Measurements from ENCODE around the gene MATN1.

Gene MATN1

DNA sequence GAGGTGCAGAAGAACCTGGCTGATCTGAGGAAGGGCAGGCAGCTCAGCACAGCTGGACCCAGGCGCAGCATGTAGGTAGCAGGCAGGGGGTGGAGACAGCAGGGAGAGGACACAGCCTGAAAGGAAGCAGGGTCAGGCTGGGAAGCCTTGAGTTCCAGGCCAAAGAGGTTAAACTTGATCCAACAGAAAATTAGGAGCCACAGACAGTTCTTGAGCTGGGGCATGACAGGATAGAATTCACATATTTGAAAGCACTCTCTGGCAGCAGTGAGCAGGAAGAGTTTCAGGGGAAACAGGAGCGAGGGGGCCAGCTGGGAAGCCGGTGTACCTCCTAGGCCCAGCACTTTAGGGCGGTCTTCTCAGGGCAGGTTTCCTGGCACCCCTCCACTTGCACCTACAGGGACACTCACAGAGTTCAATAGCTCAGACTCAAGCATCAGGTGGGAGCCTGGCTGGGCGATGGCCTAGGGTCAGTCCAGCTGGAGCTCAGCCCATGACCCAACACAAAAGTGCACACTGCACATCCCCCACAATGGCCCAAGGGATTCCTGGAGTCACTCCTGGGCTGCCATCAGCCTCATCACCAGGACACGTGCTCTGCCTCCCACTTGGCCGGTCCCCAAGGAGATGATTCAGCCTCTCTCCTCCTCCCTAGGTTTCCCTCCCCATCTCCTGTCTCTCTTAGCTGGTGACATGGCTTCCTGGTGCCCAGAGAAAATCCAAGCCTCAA is 22.7 kb downstream of the MATN1 start:
- H3K27ac ChIP-seq (ENCODE audit: low read depth, low read length) = no peak overlapping the region
- H3K36me3 ChIP-seq (ENCODE audit: control insufficient read depth, insufficient read depth, low read length) = no peaks in the 10 kb centered on the region
- H3K9ac ChIP-seq (ENCODE audit: low read length) = no peak overlapping the region
- H3K4me1 ChIP-seq (ENCODE audit: control insufficient read depth, insufficient read depth, low read length) = peaks cover 16% of the 10 kb centered on the region; the same call in 1 of the 2 replicates
- no peaks in the 10 kb centered on the region for H3K9me3 ChIP-seq (ENCODE audit: control insufficient read depth, insufficient read depth, low read depth, low read length)
- no peak overlapping the region for H3K4me3 ChIP-seq (ENCODE audit: low read depth, low read length)
- H3K27me3 ChIP-seq (ENCODE audit: control insufficient read depth, insufficient read depth, low read length) = no peaks in the 10 kb centered on the region

- no peaks in the 10 kb centered on the region for H3K36me3 ChIP-seq (ENCODE audit: control insufficient read depth, insufficient read depth, low read length)
- no peak overlapping the region for H3K4me3 ChIP-seq (ENCODE audit: low read depth, low read length)
- H3K9me3 ChIP-seq (ENCODE audit: control insufficient read depth, insufficient read depth, low read depth, low read length) = no peaks in the 10 kb centered on the region
- no peaks in the 10 kb centered on the region for H3K27me3 ChIP-seq (ENCODE audit: control insufficient read depth, insufficient read depth, low read length)
- H3K9ac ChIP-seq (ENCODE audit: low read length) = no peak overlapping the region
- H3K27ac ChIP-seq (ENCODE audit: low read depth, low read length) = no peak overlapping the region
- H3K4me1 ChIP-seq (ENCODE audit: control insufficient read depth, insufficient read depth, low read length) = peaks cover 16% of the 10 kb centered on the region; the same call in 1 of the 2 replicates
These were observed 23.6 kb downstream of the MATN1 start for GRCh38 chr1:30699762-30700161.

- no peak overlapping the region for H3K27ac ChIP-seq (ENCODE audit: low read depth, low read length)
These were observed 24.9 kb downstream of the MATN1 start for GRCh38 chr1:30698401-30698981.

GRCh38 chr1:30697571-30698376 is 25.6 kb downstream of the MATN1 start:
- no peak overlapping the region for H3K27ac ChIP-seq (ENCODE audit: low read depth, low read length)
- no peak overlapping the region for H3K4me3 ChIP-seq (ENCODE audit: low read depth, low read length)
- no peaks in the 10 kb centered on the region for H3K27me3 ChIP-seq (ENCODE audit: control insufficient read depth, insufficient read depth, low read length)
- no peaks in the 10 kb centered on the region for H3K9me3 ChIP-seq (ENCODE audit: control insufficient read depth, insufficient read depth, low read depth, low read length)
- H3K4me1 ChIP-seq (ENCODE audit: control insufficient read depth, insufficient read depth, low read length) = peaks cover 16% of the 10 kb centered on the region; the same call in 1 of the 2 replicates
- H3K9ac ChIP-seq (ENCODE audit: low read length) = no peak overlapping the region
- H3K36me3 ChIP-seq (ENCODE audit: control insufficient read depth, insufficient read depth, low read length) = no peaks in the 10 kb centered on the region

More at GRCh38 chr1:30698401-30698981, 24.9 kb downstream of the MATN1 start:
- no peak overlapping the region for H3K9ac ChIP-seq (ENCODE audit: low read length)
- no peak overlapping the region for H3K4me3 ChIP-seq (ENCODE audit: low read depth, low read length)
- no peaks in the 10 kb centered on the region for H3K9me3 ChIP-seq (ENCODE audit: control insufficient read depth, insufficient read depth, low read depth, low read length)
- H3K36me3 ChIP-seq (ENCODE audit: control insufficient read depth, insufficient read depth, low read length) = no peaks in the 10 kb centered on the region
- H3K27me3 ChIP-seq (ENCODE audit: control insufficient read depth, insufficient read depth, low read length) = no peaks in the 10 kb centered on the region
- peaks cover 16% of the 10 kb centered on the region; the same call in 1 of the 2 replicates for H3K4me1 ChIP-seq (ENCODE audit: control insufficient read depth, insufficient read depth, low read length)

- Histone ChIP-seq H3K9ac (ENCODE audit: low read length) (no peak overlapping the region), H3K4me3 (ENCODE audit: low read depth, low read length) (no peak overlapping the region)
These were observed 26.6 kb downstream of the MATN1 start for GRCh38 chr1:30696831-30697230.

DNA sequence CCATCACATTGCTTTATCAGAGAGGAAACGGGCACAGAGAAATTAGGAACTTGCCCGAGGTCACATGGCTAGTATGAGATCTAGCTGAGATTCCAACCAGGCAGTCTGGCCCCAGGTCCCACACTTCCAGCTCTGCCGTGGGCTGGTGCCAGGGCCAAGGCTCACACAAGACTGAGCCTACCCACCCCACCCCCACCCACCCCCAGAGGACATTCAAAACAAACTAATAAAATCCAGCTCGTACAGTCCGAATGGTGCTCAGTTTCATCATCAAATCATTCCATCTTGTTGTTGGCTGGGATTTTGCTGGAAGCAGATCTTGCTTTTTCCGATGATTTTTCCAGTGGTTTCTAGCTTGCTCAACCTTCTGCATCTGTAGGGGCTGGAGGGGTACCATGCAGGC is 27.9 kb downstream of the MATN1 start:
- Histone ChIP-seq H3K36me3 (ENCODE audit: control insufficient read depth, insufficient read depth, low read length) (no peaks in the 10 kb centered on the region), H3K4me3 (ENCODE audit: low read depth, low read length) (no peak overlapping the region), H3K9ac (ENCODE audit: low read length) (no peak overlapping the region), H3K27me3 (ENCODE audit: control insufficient read depth, insufficient read depth, low read length) (no peaks in the 10 kb centered on the region), H3K27ac (ENCODE audit: low read depth, low read length) (no peak overlapping the region), H3K9me3 (ENCODE audit: control insufficient read depth, insufficient read depth, low read depth, low read length) (no peaks in the 10 kb centered on the region), H3K4me1 (ENCODE audit: control insufficient read depth, insufficient read depth, low read length) (peaks cover 18% of the 10 kb centered on the region)

More at GRCh38 chr1:30696831-30697230, 26.6 kb downstream of the MATN1 start:
- no peaks in the 10 kb centered on the region for H3K9me3 ChIP-seq (ENCODE audit: control insufficient read depth, insufficient read depth, low read depth, low read length)
- no peaks in the 10 kb centered on the region for H3K36me3 ChIP-seq (ENCODE audit: control insufficient read depth, insufficient read depth, low read length)
- peaks cover 16% of the 10 kb centered on the region; the same call in 1 of the 2 replicates for H3K4me1 ChIP-seq (ENCODE audit: control insufficient read depth, insufficient read depth, low read length)
- no peaks in the 10 kb centered on the region for H3K27me3 ChIP-seq (ENCODE audit: control insufficient read depth, insufficient read depth, low read length)
- no peak overlapping the region for H3K27ac ChIP-seq (ENCODE audit: low read depth, low read length)

GRCh38 chr1:30694280-30695175 is 28.9 kb downstream of the MATN1 start:
- H3K4me1 ChIP-seq (ENCODE audit: control insufficient read depth, insufficient read depth, low read length) = peaks cover 27% of the 10 kb centered on the region
- no peaks in the 10 kb centered on the region for H3K36me3 ChIP-seq (ENCODE audit: control insufficient read depth, insufficient read depth, low read length)
- H3K9me3 ChIP-seq (ENCODE audit: control insufficient read depth, insufficient read depth, low read depth, low read length) = no peaks in the 10 kb centered on the region
- H3K4me3 ChIP-seq (ENCODE audit: low read depth, low read length) = no peak overlapping the region
- no peak overlapping the region for H3K27ac ChIP-seq (ENCODE audit: low read depth, low read length)
- H3K27me3 ChIP-seq (ENCODE audit: control insufficient read depth, insufficient read depth, low read length) = no peaks in the 10 kb centered on the region
- no peak overlapping the region for H3K9ac ChIP-seq (ENCODE audit: low read length)

- H3K4me1 ChIP-seq (ENCODE audit: control insufficient read depth, insufficient read depth, low read length) = peaks cover 28% of the 10 kb centered on the region
These were observed 29.6 kb downstream of the MATN1 start for GRCh38 chr1:30693822-30694221.

DNA sequence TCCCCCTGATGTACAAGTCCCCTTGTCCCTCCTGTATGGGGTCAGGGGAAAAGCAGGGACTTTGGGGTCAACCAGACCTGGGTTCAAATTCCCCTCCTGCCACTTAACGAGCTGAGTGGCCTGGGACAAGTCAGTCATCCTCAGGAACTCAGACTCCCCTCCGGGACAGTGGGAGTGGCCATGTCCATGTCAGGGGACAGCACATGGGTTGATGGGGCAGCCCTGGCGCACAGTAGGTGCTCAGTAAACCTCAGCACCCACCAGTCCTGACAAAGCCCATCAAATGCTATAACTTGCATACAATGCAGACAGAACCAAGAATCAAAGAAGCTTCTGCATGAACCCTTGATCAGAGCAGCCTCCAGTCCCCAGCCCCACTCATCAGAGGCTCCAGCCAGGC is 30.0 kb downstream of the MATN1 start:
- Histone ChIP-seq H3K4me3 (ENCODE audit: low read depth, low read length) (no peak overlapping the region), H3K9ac (ENCODE audit: low read length) (no peak overlapping the region), H3K27me3 (ENCODE audit: control insufficient read depth, insufficient read depth, low read length) (no peaks in the 10 kb centered on the region), H3K9me3 (ENCODE audit: control insufficient read depth, insufficient read depth, low read depth, low read length) (no peaks in the 10 kb centered on the region), H3K36me3 (ENCODE audit: control insufficient read depth, insufficient read depth, low read length) (no peaks in the 10 kb centered on the region), H3K4me1 (ENCODE audit: control insufficient read depth, insufficient read depth, low read length) (peaks cover 23% of the 10 kb centered on the region), H3K27ac (ENCODE audit: low read depth, low read length) (no peak overlapping the region)

More at GRCh38 chr1:30693822-30694221, 29.6 kb downstream of the MATN1 start:
- Histone ChIP-seq H3K4me3 (ENCODE audit: low read depth, low read length) (no peak overlapping the region), H3K9ac (ENCODE audit: low read length) (no peak overlapping the region), H3K27me3 (ENCODE audit: control insufficient read depth, insufficient read depth, low read length) (no peaks in the 10 kb centered on the region), H3K36me3 (ENCODE audit: control insufficient read depth, insufficient read depth, low read length) (no peaks in the 10 kb centered on the region), H3K9me3 (ENCODE audit: control insufficient read depth, insufficient read depth, low read depth, low read length) (no peaks in the 10 kb centered on the region), H3K27ac (ENCODE audit: low read depth, low read length) (no peak overlapping the region)

- H3K4me3 ChIP-seq (ENCODE audit: low read depth, low read length) = no peak overlapping the region
- H3K4me1 ChIP-seq (ENCODE audit: control insufficient read depth, insufficient read depth, low read length) = peaks cover 19% of the 10 kb centered on the region
- no peak overlapping the region for H3K9ac ChIP-seq (ENCODE audit: low read length)
- no peaks in the 10 kb centered on the region for H3K36me3 ChIP-seq (ENCODE audit: control insufficient read depth, insufficient read depth, low read length)
- H3K9me3 ChIP-seq (ENCODE audit: control insufficient read depth, insufficient read depth, low read depth, low read length) = no peaks in the 10 kb centered on the region
- no peak overlapping the region for H3K27ac ChIP-seq (ENCODE audit: low read depth, low read length)
- no peaks in the 10 kb centered on the region for H3K27me3 ChIP-seq (ENCODE audit: control insufficient read depth, insufficient read depth, low read length)
These were observed 30.5 kb downstream of the MATN1 start for GRCh38 chr1:30692948-30693301.

Measured in HUES6 (cell line).